ENCODE data around the gene CCDC171. TPM values are rescaled to one million over a fixed set of nuclear protein-coding genes. Genes with fewer than 3 reads are reported as not detected.

Gene CCDC171
- total RNA-seq, 2 donors from 2014 or later = 2.3 TPM

DNA sequence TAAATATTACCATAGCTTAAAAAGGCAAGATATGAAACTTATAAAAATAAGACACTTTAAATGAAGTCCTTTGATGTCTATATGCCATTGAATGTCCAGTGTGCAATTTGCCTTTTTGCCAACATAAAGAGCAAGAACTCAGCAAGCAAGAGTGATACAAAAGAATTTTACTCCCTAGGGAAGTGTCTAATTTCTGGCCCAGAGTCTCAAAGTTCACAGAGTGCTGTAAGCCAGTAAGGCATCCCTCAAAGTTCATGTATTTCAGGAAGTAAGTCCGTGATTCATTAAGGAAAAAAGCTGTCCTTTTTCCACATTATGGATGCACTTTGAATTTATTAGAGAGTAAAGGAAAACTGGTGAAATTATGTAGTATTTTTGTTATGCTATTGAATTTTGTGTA, 185.2 kb downstream of the CCDC171 start:
- DNase-seq = no peak
- no peak for TF ChIP-seq CTCF (IDR thresholded peaks at IDR 0.05)
- no peak overlapping the region for H3K9ac ChIP-seq (ENCODE audit: low read depth in 2 of 2, low read length in 2 of 2)
- H3K27me3 ChIP-seq = no peaks in the 10 kb centered on the region
- intact Hi-C loops (cut with DNase I) = no loop called here
- H3K27ac ChIP-seq = no peak overlapping the region
- H3K36me3 ChIP-seq = no peaks in the 10 kb centered on the region
- H3K4me3 ChIP-seq = no peak overlapping the region
- H3K9me3 ChIP-seq = no peaks in the 10 kb centered on the region
- no peaks in the 10 kb centered on the region for H3K4me1 ChIP-seq

- no peak for DNase-seq
- H3K36me3 ChIP-seq = no peaks in the 10 kb centered on the region
- no peak overlapping the region for H3K4me3 ChIP-seq
- no peak overlapping the region for H3K27ac ChIP-seq
- H3K9me3 ChIP-seq = no peaks in the 10 kb centered on the region
- intact Hi-C loops (cut with DNase I) = no loop called here
- no peak for TF ChIP-seq CTCF (IDR thresholded peaks at IDR 0.05)
- no peaks in the 10 kb centered on the region for H3K4me1 ChIP-seq
- H3K9ac ChIP-seq (ENCODE audit: low read depth in 2 of 2, low read length in 2 of 2) = no peak overlapping the region
- no peaks in the 10 kb centered on the region for H3K27me3 ChIP-seq
Observed at GRCh38 chr9:15741015-15741414, 188.2 kb downstream of the CCDC171 start.

- Histone ChIP-seq H3K27ac (no peak overlapping the region), H3K4me1 (no peaks in the 10 kb centered on the region), H3K9me3 (no peaks in the 10 kb centered on the region), H3K36me3 (no peaks in the 10 kb centered on the region), H3K4me3 (no peak overlapping the region), H3K27me3 (no peaks in the 10 kb centered on the region), H3K9ac (ENCODE audit: low read depth in 2 of 2, low read length in 2 of 2) (no peak overlapping the region)
- no peak for TF ChIP-seq CTCF (IDR thresholded peaks at IDR 0.05)
- no peak for DNase-seq
- intact Hi-C loops (cut with DNase I) = no loop called here
Observed at GRCh38 chr9:15743512-15743911, 190.7 kb downstream of the CCDC171 start.

- TF ChIP-seq CTCF (IDR thresholded peaks at IDR 0.05) = no peak
- H3K36me3 ChIP-seq = no peaks in the 10 kb centered on the region
- no peak overlapping the region for H3K9ac ChIP-seq (ENCODE audit: low read depth in 2 of 2, low read length in 2 of 2)
- DNase-seq = no peak
- no peak overlapping the region for H3K4me3 ChIP-seq
- H3K27ac ChIP-seq = no peak overlapping the region
- no peaks in the 10 kb centered on the region for H3K9me3 ChIP-seq
- H3K4me1 ChIP-seq = no peaks in the 10 kb centered on the region
- intact Hi-C loops (cut with DNase I) = no loop called here
- no peaks in the 10 kb centered on the region for H3K27me3 ChIP-seq
Observed at GRCh38 chr9:15744196-15744595, 191.4 kb downstream of the CCDC171 start.

DNA sequence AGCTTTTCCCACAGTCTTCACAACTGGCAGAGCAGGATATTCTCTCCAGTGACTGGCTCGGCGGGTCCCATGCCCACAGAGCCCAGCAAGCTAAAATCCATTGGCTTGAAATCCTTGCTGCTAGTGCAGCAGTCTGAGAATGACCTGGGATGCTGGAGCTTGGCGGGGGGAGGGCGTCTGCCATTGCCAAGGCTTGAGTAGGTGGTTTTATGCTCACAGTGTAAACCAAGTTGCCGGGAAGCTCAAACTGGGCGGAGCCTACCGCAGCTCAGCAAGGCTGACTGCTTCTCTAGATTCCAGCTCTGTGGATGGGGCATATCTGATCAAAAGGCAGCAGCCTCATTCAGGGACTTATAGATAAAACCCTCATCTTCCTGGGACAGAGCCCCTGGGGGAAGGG, 194.1 kb downstream of the CCDC171 start:
- no peaks in the 10 kb centered on the region for H3K9me3 ChIP-seq
- no peak for TF ChIP-seq CTCF (IDR thresholded peaks at IDR 0.05)
- no peak for DNase-seq
- H3K9ac ChIP-seq (ENCODE audit: low read depth in 2 of 2, low read length in 2 of 2) = no peak overlapping the region
- H3K4me3 ChIP-seq = no peak overlapping the region
- H3K27me3 ChIP-seq = no peaks in the 10 kb centered on the region
- H3K27ac ChIP-seq = no peak overlapping the region
- intact Hi-C loops (cut with DNase I) = no loop called here
- H3K36me3 ChIP-seq = no peaks in the 10 kb centered on the region
- no peaks in the 10 kb centered on the region for H3K4me1 ChIP-seq

- no peaks in the 10 kb centered on the region for H3K27me3 ChIP-seq
- no peak overlapping the region for H3K4me3 ChIP-seq
- H3K27ac ChIP-seq = no peak overlapping the region
- no peak overlapping the region for H3K9ac ChIP-seq (ENCODE audit: low read depth in 2 of 2, low read length in 2 of 2)
- H3K36me3 ChIP-seq = no peaks in the 10 kb centered on the region
- intact Hi-C loops (cut with DNase I) = no loop called here
- TF ChIP-seq CTCF (IDR thresholded peaks at IDR 0.05) = no peak
- no peak for DNase-seq
- H3K9me3 ChIP-seq = no peaks in the 10 kb centered on the region
- no peaks in the 10 kb centered on the region for H3K4me1 ChIP-seq
Observed at GRCh38 chr9:15755660-15756059, 202.8 kb downstream of the CCDC171 start.

Measured in colonic mucosa (tissue), 4 donors.